B cell (primary cell): Measurements from ENCODE around the gene RAB9A. TPM values are rescaled to one million over a fixed set of nuclear protein-coding genes. Genes with fewer than 3 reads are reported as not detected.

Experiments used
- ATAC-seq: fragments of 200-7000 bp; cut with Tn5 transposase; one replicate; pipeline ENCODE4 v1.10.0; 2021; ENCODE audit warnings: low read depth, mild to moderate bottlenecking, moderate number of reproducible peaks, moderate library complexity
- CTCF ChIA-PET: fragments of 350-600 bp; sonication (Branson Sonifier 250); formaldehyde crosslinking; loops from one replicate; lab custom pipeline; 2021; ENCODE audit warnings: antibody characterized with exemption, inconsistent platforms; lab: Charles Lee
- POLR2A ChIA-PET: fragments of 350-600 bp; sonication (Branson Sonifier 250); formaldehyde crosslinking; loops from one replicate; lab custom pipeline; 2021; ENCODE audit warnings: antibody characterized with exemption; lab: Charles Lee
- DNase-seq: peaks from one replicate; pipeline ENCODE4 v3.0.0; 2013
- H2AFZ ChIP-seq: 2 replicates; pipeline ENCODE4 v1.6.1; 2012; ENCODE audit warnings: mild to moderate bottlenecking, low read depth, low read length; ENCODE audit not compliant: insufficient read depth, poor library complexity, severe bottlenecking
- H3K27ac ChIP-seq, 2 donors: 1 replicate in 1 of 2; 2 replicates in 1 of 2; pipeline ENCODE4 v1.5.1; 2012 to 2013; ENCODE audit warnings: low read length in 2 of 2, mild to moderate bottlenecking in 2 of 2, moderate library complexity in 1 of 2
- H3K27me3 ChIP-seq, 4 experiments: fragments of 200-600 bp in 1 of 4; sonication (generic) in 1 of 4; replicated peaks in 1 of 4; 1 replicate in 2 of 4; 2 replicates in 2 of 4; pipeline versions ENCODE4 v1.6.1 to v1.7.0; 2013 to 2016; ENCODE audit warnings: low read length in 3 of 4, mild to moderate bottlenecking in 2 of 4, mixed read lengths in 1 of 4, moderate library complexity in 1 of 4; ENCODE audit not compliant: insufficient read depth in 4 of 4, control insufficient read depth in 3 of 4; ENCODE audit errors: control extremely low read depth in 1 of 4
- H3K36me3 ChIP-seq, 2 experiments: replicated peaks in 1 of 2; 1 replicate in 1 of 2; 2 replicates in 1 of 2; pipeline versions ENCODE4 v1.6.1 to v1.7.1; 2013; ENCODE audit warnings: low read length in 1 of 2; ENCODE audit not compliant: insufficient read depth in 2 of 2, control insufficient read depth in 1 of 2; ENCODE audit errors: control extremely low read depth in 1 of 2, extremely low read depth in 1 of 2
- H3K4me1 ChIP-seq, 2 donors: fragments of 200-600 bp in 1 of 2; sonication (generic) in 1 of 2; 1 replicate in 1 of 2; 2 replicates in 1 of 2; pipeline versions ENCODE4 v1.5.1 to v1.6.1; 2013 to 2017; ENCODE audit warnings: low read length in 2 of 2; ENCODE audit not compliant: control insufficient read depth in 2 of 2, insufficient read depth in 2 of 2
- H3K4me2 ChIP-seq: replicated peaks from 2 replicates; pipeline ENCODE3; 2012; ENCODE audit warnings: mild to moderate bottlenecking, low read depth, low read length; ENCODE audit not compliant: poor library complexity, severe bottlenecking
- H3K4me3 ChIP-seq, 5 experiments: fragments of 200-600 bp in 1 of 5; sonication (generic) in 1 of 5; 1 replicate in 3 of 5; 2 replicates in 2 of 5; pipeline versions ENCODE4 v1.5.1 to v1.7.0; 2011 to 2016; ENCODE audit warnings: low read length in 4 of 5, mild to moderate bottlenecking in 4 of 5, low read depth in 2 of 5, control low read depth in 1 of 5, moderate library complexity in 1 of 5; ENCODE audit not compliant: insufficient read depth in 1 of 5; ENCODE audit errors: control extremely low read depth in 1 of 5, extremely low read depth in 1 of 5
- H3K79me2 ChIP-seq: fragments of 200-600 bp; sonication (generic); one replicate; pipeline ENCODE4 v1.6.0; 2016; ENCODE audit warnings: low read length; ENCODE audit not compliant: control insufficient read depth, insufficient read depth
- H3K9ac ChIP-seq: fragments of 200-600 bp; sonication (generic); 2 replicates; pipeline ENCODE4 v1.6.1; 2017; ENCODE audit warnings: mild to moderate bottlenecking, low read length, moderate library complexity
- H3K9me3 ChIP-seq, 3 donors: one replicate each; pipeline versions ENCODE4 v1.6.1 to v1.7.1; 2013; ENCODE audit warnings: low read length in 2 of 3; ENCODE audit not compliant: control insufficient read depth in 2 of 3, insufficient read depth in 1 of 3; ENCODE audit errors: control extremely low read depth in 1 of 3
- H4K20me1 ChIP-seq: 2 replicates; pipeline ENCODE4 v1.6.0; 2012; ENCODE audit warnings: mild to moderate bottlenecking, low read length; ENCODE audit not compliant: insufficient read depth, control insufficient read depth, poor library complexity, severe bottlenecking
- H3K27ac Mint-ChIP-seq: one replicate; pipeline ENCODE4 v1.8.0; 2021; ENCODE audit warnings: mixed read lengths
- H3K27me3 Mint-ChIP-seq: one replicate; pipeline ENCODE4 v1.8.0; 2021; ENCODE audit warnings: mixed read lengths
- H3K4me1 Mint-ChIP-seq: one replicate; pipeline ENCODE4 v1.8.0; 2021; ENCODE audit warnings: mixed read lengths
- H3K4me3 Mint-ChIP-seq: one replicate; pipeline ENCODE4 v1.8.0; 2021; ENCODE audit warnings: mixed read lengths
- H3K9me3 Mint-ChIP-seq: one replicate; pipeline ENCODE4 v1.8.0; 2022; ENCODE audit warnings: mixed read lengths; ENCODE audit not compliant: insufficient read depth
- CTCF ChIP-seq: fragments of 200-600 bp; IDR thresholded peaks from one replicate; pipeline ENCODE4 v1.8.0; 2022; ENCODE audit warnings: antibody characterized with exemption, mild to moderate bottlenecking
- EZH2 ChIP-seq: IDR thresholded peaks from 2 replicates; pipeline ENCODE4 v1.6.1; 2012; ENCODE audit warnings: borderline replicate concordance, low read depth, mild to moderate bottlenecking, moderate library complexity, low read length; ENCODE audit not compliant: insufficient read depth, poor library complexity, severe bottlenecking
- WGBS: methylation state at CpG from one replicate; pipeline ENCODE4 v1.1.5; 2013; ENCODE audit warnings: missing lambda C conversion rate; ENCODE audit not compliant: insufficient coverage; 5-methylcytosine and 5-hydroxymethylcytosine counted together
- intact Hi-C: fragments of 100-400 bp; cut with micrococcal nuclease; formaldehyde crosslinking; loops from one replicate; pipeline ENCODE4 v1.10.0; 2022
- polyA plus RNA-seq: library from polyadenylated mRNA; depleted of rRNA; stranded (reverse); fragments of >200 nt; gene quantifications from 2 replicates; pipeline ENCODE4 v1.2.3, GENCODE V29; 2012
- total RNA-seq, 2 donors: library from RNA; stranded (reverse); fragments of 120-200 nt in 1 of 2; gene quantifications; 1 replicate in 1 of 2; 2 replicates in 1 of 2; pipeline versions ENCODE4 v1.2.3 to v1.2.4, GENCODE V29; 2013 to 2022

Gene RAB9A
- total and polyA plus RNA-seq, 2 donors (not counting 1 experiment from before 2014, with no cell fraction given): 11.9 to 16.7 TPM

- peaks cover 79% of the 10 kb centered on the region for H3K4me1 Mint-ChIP-seq
- Histone ChIP-seq H3K79me2 (peaks cover 67% of the 10 kb centered on the region), H4K20me1 (peaks cover 16% of the 10 kb centered on the region), H2AFZ (no peak overlapping the region), H3K4me3 (no peak overlapping the region), H3K9me3 (no peaks in the 10 kb centered on the region), H3K9ac (no peak overlapping the region), H3K36me3 (no peaks in the 10 kb centered on the region), H3K4me2 (no peak overlapping the region), H3K27me3 (no peaks in the 10 kb centered on the region), H3K4me1 (peaks cover 78 to 85% of the 10 kb centered on the region in 2 donors), H3K27ac (no peak overlapping the region)
- intact Hi-C loops: no loop called here
- no peaks in the 10 kb centered on the region for H3K27me3 Mint-ChIP-seq
- WGBS: no CpG with 5 or more reads among the region's 2 CpGs
- H3K27ac Mint-ChIP-seq: no peak overlapping the region
- TF ChIP-seq CTCF (no peak), EZH2 (no peak)
- H3K4me3 Mint-ChIP-seq: no peak overlapping the region
- H3K9me3 Mint-ChIP-seq: no peaks in the 10 kb centered on the region
- ChIA-PET POLR2A (no interaction called here), CTCF (no interaction called here)
- DNase-seq (no peak), ATAC-seq (no peak)
Measured at GRCh38 chrX:13694359-13694758, 5.4 kb downstream of the RAB9A start.

GRCh38 chrX:13694983-13695382 lies 6.1 kb downstream of the RAB9A start:
- Histone ChIP-seq H3K4me3 (no peak overlapping the region), H3K4me1 (peaks cover 73 to 90% of the 10 kb centered on the region in 2 donors), H4K20me1 (peaks cover 18% of the 10 kb centered on the region), H3K4me2 (no peak overlapping the region), H2AFZ (no peak overlapping the region), H3K27me3 (no peaks in the 10 kb centered on the region), H3K9ac (no peak overlapping the region), H3K9me3 (no peaks in the 10 kb centered on the region), H3K79me2 (peaks cover 67% of the 10 kb centered on the region), H3K27ac (no peak overlapping the region), H3K36me3 (no peaks in the 10 kb centered on the region)
- DNase-seq (no peak), ATAC-seq (no peak)
- ChIA-PET CTCF (no interaction called here), POLR2A (no interaction called here)
- Mint-ChIP-seq H3K27ac (no peak overlapping the region), H3K4me3 (no peak overlapping the region), H3K9me3 (no peaks in the 10 kb centered on the region), H3K27me3 (no peaks in the 10 kb centered on the region), H3K4me1 (peaks cover 80% of the 10 kb centered on the region)
- TF ChIP-seq EZH2 (no peak), CTCF (no peak)
- intact Hi-C loops: no loop called here
- WGBS: 60% methylated on average over 1 of the region's 8 CpGs
